Activated CD4-positive, alpha-beta T cell treated with anti-CD3 and anti-CD28 coated beads, Interleukin-2, amount 50 U/mL, for 4 hours (primary cell): ENCODE data around the gene ABHD13.
A peak's percentile ranks its signal among the peaks of the same experiment; 100 is the strongest.
"Not testable (repeated sequence)": the region's sequence is repeated elsewhere in the genome, so short reads cannot be mapped to it uniquely, and the experiment has no call there.

Experiments used
- DNase-seq, 2 experiments: peaks; one replicate each; pipeline ENCODE4 v3.0.0-alpha.2; 2020

ABHD13 gene

DNA sequence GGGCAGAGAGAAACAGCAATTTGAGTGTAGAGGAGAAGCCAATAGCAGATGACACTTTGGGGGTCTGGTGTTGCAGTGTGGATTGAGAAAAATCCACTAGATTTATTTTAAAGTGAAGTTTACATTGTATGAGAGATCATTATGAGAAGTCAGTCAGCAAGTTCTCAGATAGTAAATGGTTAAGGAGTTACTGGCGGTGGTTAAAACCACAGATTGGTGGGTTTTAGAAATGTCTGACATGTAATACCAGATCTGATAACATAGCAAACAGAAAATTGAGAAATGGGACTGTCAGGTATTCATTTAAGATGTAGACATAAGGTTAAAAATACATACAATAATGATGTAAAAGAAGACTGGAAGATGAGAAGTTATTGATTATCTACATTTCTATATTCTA is 7.2 kb downstream of the ABHD13 start:
- DNase-seq: no peak

DNA sequence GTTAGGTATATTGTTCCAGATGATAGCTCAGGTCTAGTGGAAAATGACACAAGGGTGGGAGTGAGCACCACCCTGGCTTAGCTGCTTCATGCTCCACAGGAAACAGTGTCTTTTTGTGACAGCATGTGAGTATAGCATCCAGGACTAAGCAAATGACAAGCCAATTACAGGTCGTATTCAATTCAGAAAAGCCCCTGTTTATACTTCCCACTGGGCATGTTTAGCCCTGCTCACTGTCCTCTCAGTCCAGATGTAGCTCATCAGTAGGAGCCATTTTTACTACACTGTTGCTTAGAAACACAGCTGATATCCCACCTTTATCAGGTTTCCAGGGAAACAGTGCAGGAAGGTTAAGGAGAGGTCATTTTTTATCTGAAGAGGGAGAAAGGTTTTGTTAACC is 8.0 kb downstream of the ABHD13 start:
- DNase-seq: no peak

DNA sequence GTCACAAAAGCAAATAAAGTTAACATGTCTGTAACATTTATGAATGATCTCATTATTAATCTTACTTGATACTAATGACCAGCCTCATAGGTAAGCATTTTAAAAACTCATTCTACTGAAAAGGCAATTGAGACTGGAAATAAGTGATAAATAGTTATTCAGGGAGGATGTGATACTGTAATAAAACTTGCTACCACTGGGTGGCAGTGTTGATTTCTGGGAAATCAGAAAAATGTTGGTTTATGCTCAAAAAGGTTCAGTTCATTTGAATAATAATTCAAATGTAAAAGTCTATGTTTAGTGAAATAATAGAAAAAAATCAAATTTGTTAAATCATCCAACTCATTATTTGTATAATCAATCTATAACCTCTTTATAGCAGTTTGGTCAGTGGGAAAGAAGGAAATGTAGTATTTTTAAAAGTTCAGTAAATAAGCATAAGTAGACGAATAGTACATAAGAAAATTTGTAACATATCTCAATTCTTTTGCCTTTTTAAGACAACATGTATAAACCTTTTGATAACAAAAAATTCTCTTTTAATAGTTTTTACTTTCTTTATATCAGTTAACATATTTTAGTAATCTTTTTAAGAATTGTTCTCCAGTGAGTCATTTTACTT is 9.6 kb downstream of the ABHD13 start:
- no peak for DNase-seq

DNA sequence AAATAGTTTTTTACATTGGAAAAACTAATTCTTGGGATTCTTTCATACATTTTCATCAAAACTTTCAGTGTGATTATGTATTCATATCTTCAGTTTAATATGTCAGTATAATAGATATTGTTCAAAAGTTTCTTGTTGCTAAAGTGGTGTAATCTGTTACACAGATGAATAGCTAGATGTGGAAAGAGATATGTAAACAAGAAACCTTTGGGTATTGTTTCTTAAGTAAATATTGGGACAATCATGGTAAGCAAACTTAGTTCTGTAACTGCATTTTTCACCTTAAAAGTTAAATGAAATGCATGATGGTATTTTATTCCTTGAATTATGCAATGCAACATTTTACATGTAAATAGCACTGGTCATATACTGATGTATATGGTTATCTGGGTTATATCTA is 12.2 kb downstream of the ABHD13 start:
- DNase-seq: no peak

DNA sequence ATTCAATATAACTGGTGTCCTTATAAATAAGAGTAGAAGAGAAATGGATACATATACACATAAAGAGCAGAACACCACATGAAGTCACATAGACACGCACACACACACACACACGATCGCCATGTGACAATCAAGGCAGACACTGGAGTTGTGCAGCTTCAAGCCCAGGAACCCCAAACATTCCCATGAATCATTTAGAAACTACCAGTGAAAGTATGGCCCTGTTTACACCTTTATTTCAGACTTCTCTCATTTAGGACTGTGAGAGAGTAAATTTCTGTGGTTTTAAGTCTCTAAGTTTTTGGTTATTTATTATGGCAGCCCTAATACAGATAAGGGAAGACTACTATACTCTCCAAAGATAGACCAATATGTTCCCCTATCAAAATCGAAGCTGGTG is 31.0 kb downstream of the ABHD13 start:
- no peak for DNase-seq

DNA sequence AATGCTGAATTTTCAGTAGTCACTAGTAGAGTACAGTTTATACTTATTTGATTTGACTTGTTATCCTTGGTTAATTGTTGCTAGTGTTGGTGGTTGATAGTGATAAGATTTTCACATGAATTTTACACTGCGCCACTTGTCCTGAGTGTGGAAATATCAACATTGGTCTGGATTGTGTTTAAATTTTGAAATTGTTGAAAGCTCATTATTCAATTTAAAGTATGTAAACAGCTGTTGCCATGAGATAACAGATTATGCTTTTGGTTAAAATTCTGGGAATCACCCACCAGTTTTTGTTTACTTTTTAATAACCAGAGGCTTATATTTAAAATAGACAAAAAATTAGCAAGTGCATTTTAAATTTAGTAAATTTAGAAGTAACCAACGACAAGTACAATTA is 39.1 kb downstream of the ABHD13 start:
- DNase-seq: no peak

DNA sequence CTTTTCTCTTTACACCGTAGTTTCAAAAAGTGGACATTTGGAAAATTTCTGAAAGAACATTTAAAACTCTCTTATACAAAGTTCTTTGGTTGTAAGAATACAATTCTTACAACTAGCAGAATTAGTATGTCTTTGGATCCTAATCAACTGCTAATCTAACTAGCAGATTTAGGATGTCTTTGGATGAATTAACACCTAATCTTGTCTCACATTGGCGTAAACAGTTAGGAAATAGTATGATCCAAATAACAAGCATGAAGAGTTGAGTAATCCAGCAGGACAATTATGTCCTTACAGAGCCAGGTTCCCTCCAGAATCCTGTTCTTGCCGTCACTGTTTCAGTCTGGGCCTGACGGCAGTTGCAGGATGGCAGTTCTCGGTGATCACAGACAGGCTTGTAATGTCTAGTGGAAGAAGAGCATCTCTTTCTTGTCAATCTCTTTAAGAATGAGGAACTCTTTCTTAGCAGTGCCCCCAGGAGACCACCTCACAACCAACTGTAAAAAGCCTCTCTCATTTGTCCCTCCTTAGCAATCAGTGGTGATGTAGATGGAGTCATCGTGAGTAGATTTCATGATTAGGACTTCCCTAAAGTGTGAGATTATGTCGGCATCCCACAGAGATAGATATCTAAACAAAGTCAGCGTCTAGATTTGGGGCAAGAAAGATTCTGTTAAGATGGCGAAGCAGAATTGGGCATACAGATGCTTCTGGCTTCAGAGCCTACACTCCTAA is 45.6 kb downstream of the ABHD13 start:
- DNase-seq: no peak

DNA sequence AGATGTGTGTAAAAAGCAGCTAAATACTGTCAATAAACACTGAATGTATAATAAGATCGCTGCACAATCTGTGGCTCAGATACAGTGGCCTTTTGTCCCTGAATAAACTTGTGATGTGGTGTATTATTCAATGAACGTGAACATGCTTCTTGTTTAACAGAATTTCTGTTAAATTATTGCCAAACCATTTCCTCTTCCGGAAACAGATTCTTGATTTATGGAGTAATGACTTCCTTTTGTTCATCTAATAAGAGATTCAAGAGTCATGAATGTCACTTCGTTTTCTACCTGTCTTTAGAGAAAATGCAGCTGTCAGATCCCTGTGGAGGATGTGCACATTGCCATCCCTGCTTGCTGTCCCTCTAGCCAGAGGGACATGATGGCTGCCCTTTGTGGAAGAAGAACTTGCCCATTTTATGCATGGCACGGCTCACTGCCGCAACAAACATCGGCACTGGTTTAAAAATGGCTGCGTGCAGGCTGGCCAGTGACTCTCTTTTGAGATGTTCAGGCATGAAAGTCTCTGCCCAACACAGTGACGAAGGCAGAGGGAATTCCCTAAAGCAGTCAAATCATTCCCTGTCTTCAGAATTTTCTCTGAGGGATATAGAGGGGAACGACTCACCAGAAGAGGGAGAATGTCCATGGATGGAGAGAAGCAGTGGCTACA is 48.3 kb downstream of the ABHD13 start:
- DNase-seq: no peak

DNA sequence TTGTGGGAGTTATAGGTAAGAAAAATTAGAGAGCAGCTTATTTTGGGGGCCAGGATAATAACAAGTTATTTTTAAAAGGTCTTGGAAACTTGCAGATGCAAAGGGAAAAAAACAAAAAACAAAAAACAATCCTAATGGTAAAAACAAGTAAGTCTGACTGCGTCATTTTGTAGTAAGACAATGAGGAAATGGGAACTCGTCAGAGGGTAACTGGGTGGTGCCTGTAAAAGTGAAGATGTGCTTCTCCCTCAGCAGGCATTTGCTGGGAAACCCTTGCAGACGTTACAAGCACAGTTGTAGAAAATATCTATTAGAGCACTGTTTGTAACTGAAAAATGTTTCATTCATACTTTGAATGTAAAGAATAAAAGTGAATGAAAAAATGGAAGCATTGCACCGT is 49.2 kb downstream of the ABHD13 start:
- no peak for DNase-seq

DNA sequence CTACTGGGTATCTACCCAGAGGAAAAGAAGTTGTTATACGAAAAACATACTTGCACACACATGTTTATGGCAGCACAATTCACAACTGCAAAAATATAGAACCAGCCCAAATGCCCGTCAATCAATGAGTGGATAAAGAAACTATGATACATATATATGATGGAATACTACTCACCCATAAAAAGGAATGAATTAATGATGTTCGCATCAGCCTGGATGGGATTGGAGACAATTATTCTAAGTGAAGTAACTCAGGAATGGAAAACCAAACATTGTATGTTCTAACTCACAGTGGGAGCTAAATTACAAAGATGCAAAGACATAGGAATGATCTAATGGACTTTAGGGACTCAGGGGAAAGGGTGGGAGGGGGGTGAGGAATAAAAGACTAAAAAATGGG is 49.7 kb downstream of the ABHD13 start:
- not testable (repeated sequence) for DNase-seq

DNA sequence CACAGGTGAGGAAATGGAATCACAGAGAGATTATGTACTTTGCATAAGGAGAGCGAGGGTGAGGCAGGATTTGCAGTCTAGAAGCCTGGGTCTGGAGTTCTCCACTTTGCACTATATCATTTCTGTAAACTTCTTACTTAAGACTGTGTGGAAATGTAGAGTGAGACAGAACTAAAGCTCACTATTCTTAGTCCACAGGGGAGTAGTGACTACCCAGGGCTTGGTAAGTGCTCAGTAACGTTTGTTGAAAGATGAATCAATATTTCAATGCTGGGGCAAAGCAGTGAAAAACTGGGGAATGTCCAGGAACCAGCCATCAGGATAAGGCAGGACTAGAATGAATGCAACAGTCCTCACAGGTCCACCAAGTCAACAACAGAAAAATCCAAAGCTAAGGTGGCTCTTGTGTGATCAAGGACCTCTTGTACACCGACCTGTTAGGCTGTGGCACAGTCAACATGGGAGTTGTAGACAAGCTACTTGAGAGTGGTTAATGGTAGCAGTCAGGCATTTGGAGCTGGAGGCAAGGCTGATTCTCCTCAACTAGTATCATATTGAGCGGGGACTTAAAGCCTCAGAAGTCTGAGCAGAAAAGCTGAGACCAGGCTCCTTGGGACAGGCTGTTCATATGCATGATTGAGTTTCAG is 50.4 kb downstream of the ABHD13 start:
- DNase-seq: no peak

DNA sequence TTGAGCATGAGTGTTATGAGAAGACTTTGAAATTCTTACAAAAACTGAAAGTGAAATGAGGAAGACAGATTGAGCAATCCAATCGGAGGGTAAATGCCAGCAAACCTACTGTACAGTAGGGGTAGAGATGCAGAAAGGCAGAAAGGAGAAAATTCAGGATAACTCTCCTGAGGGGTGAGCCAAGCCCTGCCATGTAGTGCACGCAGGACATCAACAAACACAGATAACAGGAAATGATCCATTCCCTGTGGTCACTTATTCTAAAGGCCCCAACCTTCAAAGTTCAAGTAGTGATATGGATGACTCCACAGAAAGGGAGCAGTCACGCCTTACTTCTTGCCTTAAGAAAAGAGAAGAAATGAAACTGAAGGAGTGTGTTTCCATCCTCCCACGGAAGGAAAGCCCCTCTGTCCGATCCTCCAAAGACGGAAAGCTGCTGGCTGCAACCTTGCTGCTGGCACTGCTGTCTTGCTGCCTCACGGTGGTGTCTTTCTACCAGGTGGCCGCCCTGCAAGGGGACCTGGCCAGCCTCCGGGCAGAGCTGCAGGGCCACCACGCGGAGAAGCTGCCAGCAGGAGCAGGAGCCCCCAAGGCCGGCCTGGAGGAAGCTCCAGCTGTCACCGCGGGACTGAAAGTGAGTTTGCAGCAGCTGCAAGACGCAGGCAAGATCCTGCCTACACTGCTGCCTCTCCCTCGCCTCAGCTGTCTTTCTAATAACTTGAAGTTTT is 51.6 kb downstream of the ABHD13 start, which contains the start of gene TNFSF13B:
Gene TNFSF13B (plus strand): TSS at position 118 of the 728 bp plus-strand sequence. CDS start 178 bp downstream, at position 296.
- peak; percentile 26 to 29 for DNase-seq

DNA sequence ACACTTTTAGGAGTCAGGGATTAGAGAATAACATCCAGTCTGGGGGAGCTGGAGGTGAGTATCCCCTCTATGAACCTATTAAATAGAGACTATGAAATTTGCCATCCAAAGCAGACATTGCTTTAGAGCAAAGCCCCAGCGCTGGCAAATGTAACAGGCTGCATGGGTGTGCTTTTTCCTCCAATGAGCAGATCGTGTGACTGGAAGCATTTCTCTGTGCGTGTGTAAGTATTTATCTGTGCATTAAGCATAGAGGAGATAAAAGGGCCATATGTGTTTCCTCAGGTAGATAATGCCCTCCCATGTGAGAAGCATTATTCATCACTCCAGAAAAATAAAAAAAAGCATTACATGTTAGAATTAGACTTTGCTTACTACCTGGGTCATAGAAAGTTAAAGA is 52.2 kb downstream of the ABHD13 start:
- DNase-seq: no peak

DNA sequence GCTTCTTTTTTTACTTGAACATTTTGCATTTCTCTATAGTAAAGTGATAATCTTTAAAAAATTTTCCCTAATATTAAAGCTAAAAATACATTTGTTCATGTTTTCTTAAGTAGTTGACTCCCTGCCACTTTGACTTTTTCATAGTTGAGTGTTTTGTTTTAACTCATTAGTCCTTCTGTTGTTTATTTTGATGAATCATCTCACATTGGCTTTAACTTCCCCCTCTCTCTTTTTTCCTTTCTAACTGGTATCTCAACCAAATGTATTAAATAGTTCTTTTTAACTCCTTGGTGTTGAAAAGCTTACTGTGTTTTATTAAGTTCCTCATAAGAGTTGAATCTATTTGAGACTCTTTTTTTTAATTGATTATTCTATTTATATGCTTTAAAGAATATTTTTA is 54.1 kb downstream of the ABHD13 start:
- DNase-seq: no peak

DNA sequence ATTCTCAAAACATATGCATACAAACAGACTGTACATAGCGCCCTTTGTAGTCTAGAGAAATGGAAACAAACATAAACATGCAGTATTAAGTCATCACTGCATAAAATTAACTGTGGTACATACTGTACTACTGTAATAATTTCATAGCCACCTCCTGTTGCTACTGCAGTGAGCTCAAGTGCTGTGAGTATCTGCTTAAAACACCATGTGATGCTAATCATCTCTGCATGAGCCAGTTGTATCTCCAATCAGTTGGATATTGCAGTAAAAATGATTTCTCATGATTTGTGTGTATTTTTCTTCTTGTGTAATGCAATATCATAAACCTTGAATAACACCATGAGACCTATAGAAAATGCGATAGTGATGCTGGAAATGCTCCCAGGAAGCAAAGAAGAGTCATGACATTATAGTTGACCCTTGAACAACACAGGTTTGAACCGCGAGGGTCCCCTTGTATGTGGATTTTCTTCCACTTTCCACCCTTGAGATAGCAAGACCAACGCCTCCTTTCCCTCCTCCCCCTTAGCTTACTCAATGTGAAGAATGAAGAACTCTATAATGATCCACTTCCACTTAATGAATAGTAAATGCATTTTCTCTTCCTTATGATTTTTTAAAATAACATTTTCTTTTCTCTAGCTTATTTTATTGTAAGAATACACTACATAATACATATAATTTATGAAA is 55.4 kb downstream of the ABHD13 start:
- no peak for DNase-seq

DNA sequence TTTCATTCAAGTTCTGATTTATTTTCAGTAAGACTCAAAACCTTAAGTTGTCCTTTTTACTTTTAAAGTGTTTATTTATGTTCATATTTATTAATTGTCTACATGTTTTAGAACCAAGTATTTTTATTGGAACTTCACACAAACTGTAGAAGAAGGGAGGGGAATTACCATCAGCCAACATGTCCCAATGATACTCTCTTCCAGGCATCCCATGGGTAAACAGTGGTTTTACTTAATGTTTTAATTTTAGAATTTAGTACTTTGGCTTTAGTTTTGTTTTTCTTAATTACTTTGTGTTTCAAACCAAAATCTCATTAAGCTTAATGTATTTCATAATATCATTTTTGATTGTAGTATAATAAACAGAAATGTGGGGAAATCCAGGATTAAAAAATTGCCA is 56.5 kb downstream of the ABHD13 start:
- DNase-seq: no peak

DNA sequence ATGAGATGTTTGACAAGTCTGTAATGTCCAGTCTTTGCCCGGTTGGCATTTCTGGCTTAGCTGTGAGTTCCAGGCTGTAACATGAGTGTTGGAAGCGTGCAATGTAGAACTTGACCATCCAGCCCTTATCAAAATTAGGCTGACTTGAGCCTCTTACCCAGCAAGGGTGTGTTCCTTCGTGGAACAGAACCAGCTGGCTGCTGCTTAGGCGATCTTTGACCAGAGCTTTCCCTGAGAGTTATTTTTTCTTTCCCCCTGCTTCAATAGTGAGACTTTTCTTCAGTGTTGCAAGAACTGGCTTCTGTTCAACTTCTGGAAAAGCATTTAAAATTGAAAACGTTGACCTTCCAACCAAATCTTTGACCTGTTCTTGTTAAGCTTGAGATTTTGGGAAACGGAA is 57.9 kb downstream of the ABHD13 start:
- no peak for DNase-seq

DNA sequence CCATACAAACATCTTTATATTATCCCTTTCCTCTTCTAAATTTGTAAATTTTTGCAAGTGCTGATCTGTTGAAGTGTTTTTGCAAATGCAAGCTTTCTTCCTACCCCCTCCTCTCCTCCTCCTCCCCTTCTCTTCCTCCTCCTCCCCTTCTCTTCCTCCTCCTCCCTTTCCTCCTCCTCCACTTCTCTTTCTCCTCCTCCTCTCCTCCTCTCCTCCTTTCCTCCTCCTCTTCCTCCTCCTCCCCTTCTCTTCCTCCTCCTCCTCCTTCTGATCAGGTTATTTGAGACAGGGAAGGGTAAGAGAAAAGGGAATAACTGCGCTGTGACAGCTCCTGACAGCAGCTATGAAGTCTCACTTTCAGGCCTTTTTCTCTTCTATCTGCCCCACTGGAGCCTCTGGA is 60.3 kb downstream of the ABHD13 start:
- DNase-seq: no peak

DNA sequence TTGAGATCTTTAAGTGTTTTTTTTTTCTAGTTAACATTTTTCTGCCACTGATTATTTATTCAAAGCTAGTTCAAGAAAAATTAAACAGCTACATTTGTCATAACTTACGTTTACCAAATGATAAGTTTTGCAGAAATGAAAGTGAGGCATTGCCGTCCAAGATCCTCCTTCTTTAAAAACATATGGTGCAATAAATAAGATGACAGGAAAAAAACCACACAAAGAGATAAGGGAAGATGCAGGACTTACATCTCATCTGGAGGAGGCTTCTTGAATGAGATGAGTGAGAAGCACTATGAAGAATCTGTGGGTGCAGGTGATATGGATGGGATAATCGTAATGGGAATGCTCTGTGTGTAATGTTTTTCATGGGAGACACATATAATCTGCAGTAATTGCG is 63.7 kb downstream of the ABHD13 start:
- DNase-seq: no peak

DNA sequence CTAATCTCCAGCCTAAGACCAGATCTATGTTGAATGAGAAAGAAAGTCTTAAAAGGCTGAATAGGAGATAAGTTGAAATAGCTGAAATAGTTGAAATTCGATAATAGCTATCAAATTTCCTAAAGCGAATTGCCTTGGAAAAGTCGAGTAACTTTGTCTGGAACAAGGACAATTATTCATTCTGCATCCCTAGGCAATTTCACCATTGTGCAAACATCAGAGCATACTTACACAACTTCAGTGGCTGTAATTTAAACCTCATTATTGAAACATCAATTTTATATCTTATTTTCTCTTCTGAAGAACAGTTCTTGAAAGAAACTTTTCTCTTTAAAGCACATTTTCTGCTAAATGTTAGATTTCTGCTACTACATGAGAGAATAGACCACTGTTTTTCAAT is 64.9 kb downstream of the ABHD13 start:
- no peak for DNase-seq
